Trophoblast cell (in vitro differentiated cells and primary cell): ENCODE measurements around the gene WDR45.

Experiments
- DNase-seq, 2 donors: peaks; one replicate each; pipeline ENCODE4 v3.0.0-alpha.2; 2016
- H2AFZ ChIP-seq: 2 replicates; pipeline ENCODE4 v1.6.1; 2013; ENCODE audit warnings: low read length, moderate library complexity, mild to moderate bottlenecking; ENCODE audit not compliant: insufficient read depth, poor library complexity
- H2AK5ac ChIP-seq: 2 replicates; pipeline ENCODE4 v1.6.1; 2013; ENCODE audit warnings: mild to moderate bottlenecking, low read length
- H2BK120ac ChIP-seq: 2 replicates; pipeline ENCODE4 v1.6.1; 2013; ENCODE audit warnings: low read length, mild to moderate bottlenecking, moderate library complexity; ENCODE audit not compliant: insufficient read depth, poor library complexity
- H2BK12ac ChIP-seq: 2 replicates; pipeline ENCODE4 v1.6.1; 2013; ENCODE audit warnings: mild to moderate bottlenecking, low read length, moderate library complexity
- H2BK5ac ChIP-seq: 2 replicates; pipeline ENCODE4 v1.6.1; 2013; ENCODE audit warnings: low read length, low read depth, moderate library complexity, mild to moderate bottlenecking; ENCODE audit not compliant: poor library complexity
- H3K14ac ChIP-seq: 2 replicates; pipeline ENCODE4 v1.6.1; 2013; ENCODE audit warnings: mild to moderate bottlenecking, low read length
- H3K18ac ChIP-seq: 2 replicates; pipeline ENCODE4 v1.6.1; 2013; ENCODE audit warnings: mild to moderate bottlenecking, low read length
- H3K23ac ChIP-seq: 2 replicates; pipeline ENCODE4 v1.6.1; 2013; ENCODE audit warnings: low read length
- H3K27ac ChIP-seq: 2 replicates; pipeline ENCODE4 v1.5.1; 2013; ENCODE audit warnings: low read depth, mild to moderate bottlenecking, inconsistent platforms, low read length, moderate library complexity
- H3K27me3 ChIP-seq: 2 replicates; pipeline ENCODE4 v1.6.1; 2013; ENCODE audit warnings: inconsistent platforms, mild to moderate bottlenecking, low read length, moderate library complexity; ENCODE audit not compliant: insufficient read depth
- H3K36me3 ChIP-seq, 2 experiments: 1 replicate in 1 of 2; 2 replicates in 1 of 2; pipeline ENCODE4 v1.6.1; 2013; ENCODE audit warnings: low read length in 2 of 2, mild to moderate bottlenecking in 2 of 2, moderate library complexity in 1 of 2; ENCODE audit not compliant: insufficient read depth in 2 of 2, control insufficient read depth in 1 of 2
- H3K4ac ChIP-seq: 2 replicates; pipeline ENCODE4 v1.6.1; 2013; ENCODE audit warnings: low read depth, mild to moderate bottlenecking, low read length, moderate library complexity
- H3K4me1 ChIP-seq, 2 experiments: 1 replicate in 1 of 2; 2 replicates in 1 of 2; pipeline ENCODE4 v1.6.1; 2013; ENCODE audit warnings: low read length in 2 of 2, mild to moderate bottlenecking in 2 of 2, moderate library complexity in 1 of 2; ENCODE audit not compliant: insufficient read depth in 2 of 2, control insufficient read depth in 1 of 2
- H3K4me2 ChIP-seq: 2 replicates; pipeline ENCODE4 v1.6.1; 2013; ENCODE audit warnings: inconsistent platforms, mild to moderate bottlenecking, low read length, moderate library complexity
- H3K4me3 ChIP-seq: 2 replicates; pipeline ENCODE4 v1.5.1; 2013; ENCODE audit warnings: mild to moderate bottlenecking, low read depth, low read length, inconsistent platforms
- H3K79me1 ChIP-seq: one replicate; pipeline ENCODE4 v1.6.1; 2013; ENCODE audit warnings: low read length
- H3K79me2 ChIP-seq: 2 replicates; pipeline ENCODE4 v1.6.1; 2013; ENCODE audit warnings: low read length, mild to moderate bottlenecking; ENCODE audit not compliant: control insufficient read depth, insufficient read depth, poor library complexity
- H3K9ac ChIP-seq: 2 replicates; pipeline ENCODE4 v1.6.1; 2013; ENCODE audit warnings: mild to moderate bottlenecking, low read length
- H3K9me3 ChIP-seq: 2 replicates; pipeline ENCODE4 v1.6.1; 2013; ENCODE audit warnings: low read depth, mild to moderate bottlenecking, control low read depth, inconsistent platforms, low read length; ENCODE audit not compliant: insufficient read depth
- H4K12ac ChIP-seq: 2 replicates; pipeline ENCODE4 v1.6.1; 2013; ENCODE audit warnings: low read depth, mild to moderate bottlenecking, low read length, moderate library complexity
- H4K8ac ChIP-seq: 2 replicates; pipeline ENCODE4 v1.6.1; 2013; ENCODE audit warnings: low read depth, mild to moderate bottlenecking, low read length, moderate library complexity
- H4K91ac ChIP-seq: one replicate; pipeline ENCODE4 v1.6.1; 2013; ENCODE audit warnings: low read depth, mild to moderate bottlenecking, low read length, moderate library complexity
- WGBS: extraction: QIAGEN DNeasy Blood & Tissue Kit; methylation state at CpG from one replicate; pipeline ENCODE4 v1.1.7; 2013; ENCODE audit warnings: missing lambda C conversion rate; ENCODE audit not compliant: insufficient read length, insufficient coverage; ENCODE audit errors: extremely low coverage; 5-methylcytosine and 5-hydroxymethylcytosine counted together

The WDR45 gene

DNA sequence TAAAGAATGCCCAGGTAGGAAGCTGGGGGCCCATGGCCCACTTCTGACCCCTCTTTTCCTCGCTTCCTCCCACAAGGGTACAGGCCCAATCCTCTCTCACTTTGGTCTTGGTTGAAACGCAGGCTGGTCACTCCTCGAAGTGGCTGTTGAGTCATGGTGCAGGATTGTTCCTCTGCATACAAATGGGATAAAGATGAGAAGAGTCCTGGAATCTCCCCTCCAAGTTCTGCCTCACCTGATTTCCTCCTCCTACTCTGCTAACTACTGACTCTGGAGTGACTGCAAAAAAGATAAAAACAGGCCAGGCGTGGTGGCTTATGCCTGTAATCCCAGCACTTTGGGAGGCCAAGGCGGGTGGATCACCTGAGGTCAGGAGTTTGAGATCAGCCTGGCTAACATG lies 1.7 kb downstream of the WDR45 start:
- Histone ChIP-seq H2AK5ac (no peak overlapping the region), H3K18ac (no peak overlapping the region), H3K4me1 (peaks cover 9 to 21% of the 10 kb centered on the region in 2 experiments), H3K4ac (no peak overlapping the region), H3K23ac (no peak overlapping the region), H4K8ac (no peak overlapping the region), H3K9me3 (no peaks in the 10 kb centered on the region), H2BK12ac (no peak overlapping the region), H3K79me2 (peaks cover 5% of the 10 kb centered on the region), H2AFZ (no peak overlapping the region), H3K14ac (no peak overlapping the region), H4K12ac (no peak overlapping the region), H3K9ac (no peak overlapping the region), H2BK120ac (no peak overlapping the region), H3K36me3 (peaks cover 17 to 25% of the 10 kb centered on the region in 2 experiments), H3K27ac (no peak overlapping the region), H3K79me1 (peaks cover 15% of the 10 kb centered on the region), H3K4me2 (no peak overlapping the region), H4K91ac (no peak overlapping the region), H3K4me3 (no peak overlapping the region), H2BK5ac (no peak overlapping the region), H3K27me3 (no peaks in the 10 kb centered on the region)
- peak in 1 of 2 donors; percentile 49 for DNase-seq
- WGBS = no CpG with 5 or more reads among the region's 5 CpGs

DNA sequence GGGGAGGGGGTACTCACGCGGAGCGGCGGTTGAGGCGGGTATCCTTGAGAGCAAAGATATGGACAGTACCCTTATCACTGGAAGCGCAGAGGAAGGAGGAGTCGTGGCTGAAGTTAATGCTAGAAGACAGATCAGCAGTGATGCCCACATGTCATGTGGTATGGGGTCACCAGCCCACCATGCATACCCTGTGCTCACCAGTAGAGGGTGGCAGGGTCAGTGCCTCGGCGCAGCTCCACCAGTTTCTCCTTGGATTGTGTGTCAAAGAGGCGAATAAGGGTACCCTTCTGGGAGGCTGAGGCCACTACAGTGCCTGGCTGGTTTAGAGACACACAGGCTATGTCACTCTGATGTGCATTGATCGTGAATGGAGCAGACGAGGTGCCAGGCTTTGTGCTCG lies 4.3 kb downstream of the WDR45 start:
- H3K79me1 ChIP-seq = peaks cover 15% of the 10 kb centered on the region
- H2AFZ ChIP-seq = no peak overlapping the region
- peaks cover 5% of the 10 kb centered on the region for H3K79me2 ChIP-seq
- WGBS = no CpG with 5 or more reads among the region's 13 CpGs
- no peak overlapping the region for H3K9ac ChIP-seq
- peaks cover 20 to 35% of the 10 kb centered on the region in 2 experiments for H3K36me3 ChIP-seq
- H4K91ac ChIP-seq = no peak overlapping the region
- no peak overlapping the region for H2BK5ac ChIP-seq
- no peak overlapping the region for H2BK12ac ChIP-seq
- H3K4ac ChIP-seq = no peak overlapping the region
- no peak overlapping the region for H3K14ac ChIP-seq
- no peak overlapping the region for H3K23ac ChIP-seq
- H2AK5ac ChIP-seq = no peak overlapping the region
- H3K4me3 ChIP-seq = no peak overlapping the region
- DNase-seq = no peak
- no peaks in the 10 kb centered on the region for H3K27me3 ChIP-seq
- no peak overlapping the region for H4K8ac ChIP-seq
- no peaks in the 10 kb centered on the region for H3K9me3 ChIP-seq
- no peak overlapping the region for H3K4me2 ChIP-seq
- H3K18ac ChIP-seq = no peak overlapping the region
- H4K12ac ChIP-seq = no peak overlapping the region
- H3K4me1 ChIP-seq = peaks cover 9 to 23% of the 10 kb centered on the region in 2 experiments
- no peak overlapping the region for H3K27ac ChIP-seq
- no peak overlapping the region for H2BK120ac ChIP-seq

DNA sequence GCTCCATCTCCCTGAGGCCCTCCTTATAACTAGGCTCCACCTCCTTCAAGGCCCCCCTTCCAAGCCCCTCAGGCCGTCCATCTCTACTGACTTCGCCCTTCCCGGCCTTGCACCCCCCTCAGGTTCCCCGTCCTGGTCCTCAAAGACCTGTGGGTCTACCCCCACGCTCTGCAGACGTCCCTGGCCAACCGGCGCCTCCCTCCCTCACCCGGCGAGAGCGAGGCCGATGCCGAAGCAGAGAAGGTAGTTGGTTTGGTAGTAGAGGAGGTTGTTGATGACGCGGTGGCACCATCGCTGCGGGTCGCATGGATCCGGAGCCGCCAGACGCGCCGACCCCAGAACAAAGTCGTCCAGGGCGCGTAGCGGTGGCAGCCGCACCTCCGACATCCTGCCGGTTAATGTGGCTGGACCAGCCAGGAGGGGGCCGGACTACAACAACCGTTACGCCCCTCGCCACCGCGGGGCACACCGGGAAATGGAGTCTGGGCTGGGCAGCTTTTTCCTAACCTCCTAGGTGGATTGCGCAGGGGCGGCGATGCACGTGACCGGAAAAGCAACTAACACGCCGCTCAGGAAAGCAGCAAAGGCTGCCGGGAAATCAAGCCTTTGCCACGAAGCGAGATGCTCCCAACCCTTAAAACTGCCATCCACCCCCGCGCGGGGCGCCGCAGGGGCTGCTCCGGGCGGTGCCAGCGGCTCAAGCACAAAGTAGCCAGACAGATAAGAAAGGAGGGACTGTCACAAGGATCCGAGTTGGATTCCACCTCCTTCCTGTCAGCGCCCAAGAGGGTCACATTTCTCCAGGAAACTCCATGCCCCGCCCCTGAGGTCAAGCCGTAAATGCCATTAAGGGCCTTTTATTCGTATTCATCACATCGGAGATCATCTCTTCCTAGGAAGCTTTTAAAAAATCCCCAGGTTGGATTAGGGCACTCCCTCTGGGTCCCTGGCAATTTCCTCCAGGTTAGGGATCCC lies 5.8 kb downstream of the WDR45 start, which contains the start of gene PRAF2:
PRAF2 (minus strand) TSS at position 402 of the 975 bp plus-strand sequence; CDS start at position 387, 15 bp downstream.
- Histone ChIP-seq H2AK5ac (peak within 1 kb of the TSS; percentile 79), H4K8ac (peak within 1 kb of the TSS; percentile 96), H2BK120ac (peak within 1 kb of the TSS; percentile 46), H3K4me1 (peaks cover 7 to 19% of the 10 kb centered on the region in 2 experiments), H3K9ac (peak within 1 kb of the TSS; percentile 82), H4K91ac (peak within 1 kb of the TSS; percentile 79), H3K79me2 (peaks cover 2% of the 10 kb centered on the region), H2BK12ac (no peak within 1 kb of the TSS), H3K27ac (no peak within 1 kb of the TSS), H3K4me3 (peak within 1 kb of the TSS; percentile 85), H3K9me3 (no peaks in the 10 kb centered on the region), H3K18ac (peak within 1 kb of the TSS; percentile 93), H3K36me3 (peaks cover 23 to 37% of the 10 kb centered on the region in 2 experiments), H3K79me1 (peaks cover 5% of the 10 kb centered on the region), H3K4me2 (peak within 1 kb of the TSS; percentile 83), H2BK5ac (no peak within 1 kb of the TSS), H3K14ac (peak within 1 kb of the TSS; percentile 56), H4K12ac (peak within 1 kb of the TSS; percentile 72), H3K27me3 (no peaks in the 10 kb centered on the region), H2AFZ (peak within 1 kb of the TSS; percentile 79), H3K23ac (no peak within 1 kb of the TSS), H3K4ac (peak within 1 kb of the TSS; percentile 80)
- peak; percentile 87 to 91 for DNase-seq
- no CpG with 5 or more reads among the region's 61 CpGs for WGBS

DNA sequence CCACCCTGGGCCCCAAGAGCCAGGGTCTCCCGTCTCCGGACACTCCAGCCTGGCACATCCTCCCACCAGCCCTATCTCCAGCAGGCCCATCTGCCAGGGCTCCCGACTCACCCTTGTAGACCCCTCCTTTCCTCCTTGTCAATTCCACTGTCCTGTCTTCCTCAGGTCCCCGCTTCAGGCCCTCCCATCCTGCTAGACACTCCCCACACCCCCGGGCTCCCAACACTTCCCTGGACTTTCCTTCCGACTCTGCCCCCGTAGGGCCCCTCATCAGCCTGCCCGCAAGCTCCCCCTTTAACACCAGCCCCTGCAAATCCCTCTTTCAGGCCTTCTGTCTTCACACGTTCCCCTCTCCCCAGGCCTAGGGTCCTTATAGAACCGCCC lies 7.0 kb downstream of the WDR45 start:
- Histone ChIP-seq H2BK120ac (no peak overlapping the region), H2BK12ac (no peak overlapping the region), H3K4me2 (peak overlapping the region; percentile 83), H3K9ac (no peak overlapping the region), H4K12ac (no peak overlapping the region), H4K8ac (no peak overlapping the region), H3K18ac (no peak overlapping the region), H3K79me2 (peaks cover 2% of the 10 kb centered on the region), H3K4me1 (peaks cover 2 to 15% of the 10 kb centered on the region in 2 experiments), H3K23ac (no peak overlapping the region), H3K14ac (no peak overlapping the region), H2AFZ (no peak overlapping the region), H4K91ac (no peak overlapping the region), H3K9me3 (no peaks in the 10 kb centered on the region), H3K27me3 (no peaks in the 10 kb centered on the region), H3K4me3 (no peak overlapping the region), H3K36me3 (peaks cover 30 to 40% of the 10 kb centered on the region in 2 experiments), H3K27ac (no peak overlapping the region), H3K4ac (no peak overlapping the region), H2AK5ac (no peak overlapping the region), H3K79me1 (peaks cover 5% of the 10 kb centered on the region), H2BK5ac (no peak overlapping the region)
- no peak for DNase-seq
- WGBS = no CpG with 5 or more reads among the region's 10 CpGs
